ENCODE results near the gene LTA. TPM values are rescaled to one million over a fixed set of nuclear protein-coding genes. Genes with fewer than 3 reads are reported as not detected.
"Not testable (repeated sequence)": the region's sequence is repeated elsewhere in the genome, so short reads cannot be mapped to it uniquely, and the experiment has no call there.

The LTA gene
- total RNA-seq, 6 donors from 2014 or later, result 1.6 to 1.8 TPM; not detected in 4

GRCh38 chr6:31548544-31548873 is 23.6 kb upstream of the LTA start:
- WGBS, 2 donors, result 98 to 100% methylated on average over 2 of the region's 2 CpGs
- Histone ChIP-seq H3K36me3 (peaks cover 0 to 30% (median 10%) of the 10 kb centered on the region in 4 donors), H3K4me1 (peaks cover 12 to 27% (median 18%) of the 10 kb centered on the region in 4 donors), H3K9me3 (no peaks in the 10 kb centered on the region), H3K27ac (peak overlapping the region; percentile 79 to 87 (median 83)), H3K4me3 (peak overlapping the region in 2 of 4 donors; percentile 45 to 54), H3K27me3 (no peaks in the 10 kb centered on the region)
- TF ChIP-seq CTCF (IDR thresholded peaks at IDR 0.05), result no peak
- no peak for TF ChIP-seq POLR2AphosphoS5 (IDR thresholded peaks at IDR 0.05)
- TF ChIP-seq EP300 (IDR thresholded peaks at IDR 0.05), result no peak
- TF ChIP-seq POLR2A (IDR thresholded peaks at IDR 0.05), result no peak
- DNase-seq (no peak), ATAC-seq (ENCODE audit: low FRiP score in 2 of 2) (no peak)

GRCh38 chr6:31551371-31551770 is 20.7 kb upstream of the LTA start:
- H3K4me1 ChIP-seq, result peaks cover 12 to 25% (median 17%) of the 10 kb centered on the region in 4 donors
- H3K4me3 ChIP-seq, H3K9me3 ChIP-seq, H3K27me3 ChIP-seq: not testable (repeated sequence)
- peak overlapping the region in 2 of 4 donors; percentile 24 to 34 for H3K27ac ChIP-seq
- DNase-seq (peak in 1 of 2 donors; percentile 82), ATAC-seq (ENCODE audit: low FRiP score in 2 of 2) (peak in 1 of 2 donors; percentile 22)
- peaks cover 0 to 42% (median 12%) of the 10 kb centered on the region in 4 donors for H3K36me3 ChIP-seq
- 37 to 44% methylated on average over 5 of the region's 5 CpGs for WGBS, 2 donors
- peak; percentile 25 to 75 (median 52) for TF ChIP-seq CTCF (IDR thresholded peaks at IDR 0.05)

- no peak for DNase-seq
- WGBS, 2 donors, result 67 to 79% methylated on average over 3 of the region's 3 CpGs
- TF ChIP-seq CTCF (IDR thresholded peaks at IDR 0.05) (no peak), POLR2A (IDR thresholded peaks at IDR 0.05) (no peak)
- Histone ChIP-seq H3K36me3 (peaks cover 0 to 48% (median 22%) of the 10 kb centered on the region in 4 donors), H3K27ac (no peak overlapping the region), H3K27me3 (no peaks in the 10 kb centered on the region), H3K4me1 (peaks cover 36 to 40% (median 38%) of the 10 kb centered on the region in 4 donors), H3K4me3 (no peak overlapping the region), H3K9me3 (no peaks in the 10 kb centered on the region)
- no peak for ATAC-seq (ENCODE audit: low FRiP score in 2 of 2)
Measured at GRCh38 chr6:31556307-31556706, 15.8 kb upstream of the LTA start.

- no peak for TF ChIP-seq POLR2A (IDR thresholded peaks at IDR 0.05)
- TF ChIP-seq CTCF (IDR thresholded peaks at IDR 0.05), result no peak
- no peak for TF ChIP-seq EP300 (IDR thresholded peaks at IDR 0.05)
- TF ChIP-seq POLR2AphosphoS5 (IDR thresholded peaks at IDR 0.05), result no peak
- H3K27ac ChIP-seq, result peak overlapping the region; percentile 80 to 90 (median 82)
- ATAC-seq (ENCODE audit: low FRiP score in 2 of 2) (no peak), DNase-seq (peak in 1 of 2 donors; percentile 51)
- WGBS, 2 donors, result 70 to 78% methylated on average over 23 to 24 of the region's 24 CpGs
- peaks cover 0 to 46% (median 20%) of the 10 kb centered on the region in 4 donors for H3K36me3 ChIP-seq
- no peak overlapping the region for H3K4me3 ChIP-seq
- H3K27me3 ChIP-seq, result no peaks in the 10 kb centered on the region
- peaks cover 37 to 42% (median 39%) of the 10 kb centered on the region in 4 donors for H3K4me1 ChIP-seq
- no peaks in the 10 kb centered on the region for H3K9me3 ChIP-seq
Measured at GRCh38 chr6:31557443-31558317, 14.4 kb upstream of the LTA start.

- WGBS, 2 donors, result 84 to 88% methylated on average over 7 to 8 of the region's 8 CpGs
- Histone ChIP-seq H3K36me3 (peaks cover 0 to 43% (median 20%) of the 10 kb centered on the region in 4 donors), H3K27me3 (no peaks in the 10 kb centered on the region), H3K27ac (peak overlapping the region; percentile 80 to 90 (median 82)), H3K4me1 (peaks cover 37 to 42% (median 39%) of the 10 kb centered on the region in 4 donors), H3K4me3 (peak overlapping the region in 2 of 4 donors; percentile 8 to 11), H3K9me3 (no peaks in the 10 kb centered on the region)
- DNase-seq (no peak), ATAC-seq (ENCODE audit: low FRiP score in 2 of 2) (peak in 1 of 2 donors; percentile 34)
- TF ChIP-seq CTCF (IDR thresholded peaks at IDR 0.05) (no peak), EP300 (IDR thresholded peaks at IDR 0.05) (no peak), POLR2A (IDR thresholded peaks at IDR 0.05) (no peak), POLR2AphosphoS5 (IDR thresholded peaks at IDR 0.05) (no peak)
Measured at GRCh38 chr6:31558318-31558625, 13.8 kb upstream of the LTA start.

Measured in upper lobe of left lung (tissue), 6 donors.